ENCODE results near the gene SERBP1. TPM values are rescaled to one million over a fixed set of nuclear protein-coding genes. Genes with fewer than 3 reads are reported as not detected.

SERBP1 gene
- total and polyA plus RNA-seq, 2 of the 8 experiments (the other 6 are each of a cell fraction or from before 2014, with no cell fraction given): 229 to 536 TPM

DNA sequence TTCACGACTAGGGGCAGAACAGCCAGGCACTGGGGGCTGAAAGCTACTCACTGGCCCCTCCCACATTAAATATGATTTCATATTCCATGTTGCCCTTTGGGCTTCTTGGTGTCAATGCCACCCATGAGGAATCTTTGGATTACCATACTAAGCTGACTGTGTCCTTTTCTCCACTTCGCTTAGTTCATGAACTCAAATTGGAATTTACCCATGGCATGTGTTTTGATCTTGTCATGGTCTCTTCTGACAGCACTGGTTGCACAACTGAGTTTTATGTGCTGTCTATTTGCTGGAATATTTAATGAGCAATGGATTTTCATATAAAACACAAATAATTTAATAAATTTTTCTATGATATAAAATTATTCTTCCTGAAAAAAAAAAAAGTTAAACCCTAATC is 59.2 kb downstream of the SERBP1 start:
- Histone ChIP-seq H2BK12ac (ENCODE audit: low read depth, low read length) (no peak overlapping the region), H3K27me3 (replicated peaks in 1 of 4; ENCODE audit: control insufficient read depth in 3 of 4, extremely low read depth in 1 of 4, insufficient read depth in 3 of 4, low read length in 3 of 4) (no peaks in the 10 kb centered on the region), H3K4ac (replicated peaks; ENCODE audit: insufficient read length, low read depth, low read length) (no peak overlapping the region), H3K4me3 (ENCODE audit: extremely low read depth in 1 of 4, insufficient read depth in 2 of 4, low read depth in 3 of 4, low read length in 4 of 4) (no peak overlapping the region), H2AFZ (ENCODE audit: low read length) (no peak overlapping the region), H3K14ac (ENCODE audit: insufficient read length) (no peak overlapping the region), H4K20me1 (replicated peaks in 1 of 2; ENCODE audit: control insufficient read depth in 1 of 2, insufficient read depth in 2 of 2, low read length in 2 of 2) (no peaks in the 10 kb centered on the region), H2BK15ac (ENCODE audit: low read length) (no peak overlapping the region), H3K79me2 (ENCODE audit: control insufficient read depth in 1 of 2, insufficient read depth in 2 of 2, low read length in 2 of 2) (no peaks in the 10 kb centered on the region), H2BK20ac (ENCODE audit: low read length) (no peak overlapping the region), H3K23ac (ENCODE audit: insufficient read length) (no peak overlapping the region), H3K36me3 (ENCODE audit: control insufficient read depth in 2 of 4, insufficient read depth in 4 of 4, low read length in 3 of 4) (no peaks in the 10 kb centered on the region), H3K4me1 (replicated peaks in 1 of 4; ENCODE audit: control insufficient read depth in 3 of 4, insufficient read depth in 4 of 4, low read length in 3 of 4) (peaks cover 0 to 3% (median 1%) of the 10 kb centered on the region in 4 experiments; a peak in 2 of 7 replicates), H3K56ac (replicated peaks; ENCODE audit: insufficient read length, low read depth, low read length) (no peak overlapping the region), H2AK5ac (ENCODE audit: low read depth, low read length) (no peak overlapping the region), H2BK120ac (replicated peaks; ENCODE audit: low read depth, low read length) (no peak overlapping the region), H3K79me1 (ENCODE audit: low read depth, low read length) (no peaks in the 10 kb centered on the region), H3K23me2 (ENCODE audit: low read depth, low read length) (no peaks in the 10 kb centered on the region), H3K4me2 (ENCODE audit: insufficient read depth in 1 of 2, low read depth in 2 of 2, low read length in 2 of 2) (no peak overlapping the region), H4K91ac (replicated peaks; ENCODE audit: insufficient read length, low read length) (no peak overlapping the region), H4K8ac (ENCODE audit: extremely low read depth, insufficient read depth, low read length) (no peak overlapping the region), H3K27ac (ENCODE audit: low read depth, low read length) (no peak overlapping the region), H3K9ac (replicated peaks in 1 of 4; ENCODE audit: extremely low read depth in 1 of 4, low read depth in 3 of 4, low read length in 3 of 4) (no peak overlapping the region), H2BK5ac (ENCODE audit: low read depth, low read length) (no peak overlapping the region), H3K18ac (ENCODE audit: extremely low read depth, low read length) (no peak overlapping the region), H4K5ac (ENCODE audit: insufficient read length, low read depth, low read length) (no peak overlapping the region), H3K9me3 (ENCODE audit: insufficient read depth in 2 of 2, low read depth in 1 of 2, low read length in 1 of 2) (no peaks in the 10 kb centered on the region)
- ChIA-PET CTCF (ENCODE audit: partially characterized antibody) (interaction anchor here (0.7 to 2.5 kb wide), 4 partner anchors 15 to 158 kb away, joined by 3 to 13 read pairs (median 6); no protein-coding TSS in a partner anchor), POLR2A (ENCODE audit: partially characterized antibody) (interaction anchor here (1.3 to 2.4 kb wide), 4 partner anchors 15 to 60 kb away, joined by 3 to 9 read pairs (median 6); partner anchors contain the start of gene SERBP1)
- WGBS, 2 experiments (ENCODE audit: extremely low coverage in 1 of 2, insufficient coverage in 1 of 2, insufficient read length in 1 of 2, insufficient replicate concordance in 2 of 2, low coverage in 1 of 2, low lambda C conversion rate in 2 of 2, missing lambda C conversion rate in 1 of 2): 88% methylated on average over 2 of the region's 2 CpGs; no CpG with 5 or more reads in 1 of the 2 experiments
- no peak for FAIRE-seq
- no peak for DNase-seq (ENCODE audit: low read depth in 1 of 2, low spot score in 2 of 2)
- TF ChIP-seq CBX5 (IDR thresholded peaks at IDR 0.05; ENCODE audit: low read depth, low read length): no peak
- TF ChIP-seq RAD21 (IDR thresholded peaks at IDR 0.05 in 1 of 2, conservative IDR thresholded peaks at IDR 0.05 in 1 of 2; ENCODE audit: low read depth in 2 of 2, low read length in 2 of 2): no peak
- no peak for TF ChIP-seq CTBP2 (IDR thresholded peaks at IDR 0.05; ENCODE audit: borderline replicate concordance, insufficient read depth, insufficient read length, low read length)
- no peak for TF ChIP-seq RNF2 (IDR thresholded peaks at IDR 0.05; ENCODE audit: borderline replicate concordance, low read depth, low read length, missing control alignments, poor library complexity, severe bottlenecking)
- TF ChIP-seq RBBP5 (IDR thresholded peaks at IDR 0.05; ENCODE audit: borderline replicate concordance, low read depth, low read length): no peak
- TF ChIP-seq JUN (IDR thresholded peaks at IDR 0.05; ENCODE audit: low read depth, low read length): no peak
- no peak for TF ChIP-seq POLR2AphosphoS5 (IDR thresholded peaks at IDR 0.05; ENCODE audit: low read depth, low read length)
- TF ChIP-seq HDAC6 (IDR thresholded peaks at IDR 0.05; ENCODE audit: low read depth, low read length): no peak
- TF ChIP-seq HDAC2 (IDR thresholded peaks at IDR 0.05; ENCODE audit: borderline replicate concordance in 1 of 2, low read depth in 2 of 2, low read length in 2 of 2): no peak
- no peak for TF ChIP-seq TEAD4 (IDR thresholded peaks at IDR 0.05; ENCODE audit: low read depth, low read length)
- TF ChIP-seq FOSL1 (IDR thresholded peaks at IDR 0.05; ENCODE audit: insufficient read depth, low read depth, low read length): no peak
- no peak for TF ChIP-seq CEBPB (IDR thresholded peaks at IDR 0.05; ENCODE audit: low read depth, low read length)
- no peak for TF ChIP-seq GTF2F1 (IDR thresholded peaks at IDR 0.05; ENCODE audit: borderline replicate concordance, low read depth, low read length)
